Erythroblast (primary cell): Measurements from ENCODE around the gene CPAMD8.
"Not testable (repeated sequence)": the region's sequence is repeated elsewhere in the genome, so short reads cannot be mapped to it uniquely, and the experiment has no call there.

Source experiments
- GATA1 ChIP-seq: IDR thresholded peaks from 2 replicates; pipeline ENCODE4 v1.6.1; 2011; ENCODE audit warnings: low read depth, mild to moderate bottlenecking, control low read depth, low read length, moderate library complexity
- POLR2A ChIP-seq: IDR thresholded peaks from 2 replicates; pipeline ENCODE4 v1.6.1; 2011; ENCODE audit warnings: mild to moderate bottlenecking, low read length

DNA sequence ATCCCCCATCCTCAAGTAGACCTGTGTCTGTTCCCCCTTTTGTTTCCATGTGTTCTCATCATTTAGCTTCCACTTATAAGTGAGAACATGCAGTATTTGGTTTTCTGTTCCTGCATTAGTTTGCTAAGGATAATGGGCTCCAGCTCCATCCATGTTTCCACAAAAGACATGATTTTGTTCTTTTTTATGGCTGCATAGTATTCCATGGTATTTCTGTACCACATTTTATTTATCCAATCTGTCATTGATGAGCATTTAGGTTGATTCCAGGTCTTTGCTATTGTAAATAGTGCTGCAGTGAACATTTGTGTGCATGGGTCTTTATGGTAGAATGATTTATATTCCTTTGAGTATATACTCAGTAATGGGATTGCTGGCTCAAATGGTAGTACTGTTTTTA, 68.3 kb downstream of the CPAMD8 start:
- not testable (repeated sequence) for TF ChIP-seq POLR2A, GATA1
